ENCODE data around the gene COL9A3.

Gene COL9A3

GRCh38 chr20:62823688-62824475 lies 7.0 kb downstream of the COL9A3 start:
- no peak for DNase-seq (ENCODE audit: low spot score)

- DNase-seq (ENCODE audit: low spot score): no peak
These were observed 7.9 kb downstream of the COL9A3 start for GRCh38 chr20:62824476-62825332.

- no peak for DNase-seq (ENCODE audit: low spot score)
These were observed 8.6 kb downstream of the COL9A3 start for GRCh38 chr20:62825333-62825985.

- DNase-seq (ENCODE audit: low spot score): no peak
These were observed 9.3 kb downstream of the COL9A3 start for GRCh38 chr20:62825986-62826645.

- DNase-seq (ENCODE audit: low spot score): no peak
These were observed 9.9 kb downstream of the COL9A3 start for GRCh38 chr20:62826646-62827310.

GRCh38 chr20:62827311-62828038 lies 10.6 kb downstream of the COL9A3 start:
- DNase-seq (ENCODE audit: low spot score): no peak

- DNase-seq (ENCODE audit: low spot score): no peak
These were observed 11.2 kb downstream of the COL9A3 start for GRCh38 chr20:62828051-62828450.

- no peak for DNase-seq (ENCODE audit: low spot score)
These were observed 11.8 kb downstream of the COL9A3 start for GRCh38 chr20:62828511-62829230.

GRCh38 chr20:62829231-62830230 lies 12.7 kb downstream of the COL9A3 start:
- no peak for DNase-seq (ENCODE audit: low spot score)

GRCh38 chr20:62830251-62830650 lies 13.4 kb downstream of the COL9A3 start:
- no peak for DNase-seq (ENCODE audit: low spot score)

GRCh38 chr20:62830821-62831220 lies 14.0 kb downstream of the COL9A3 start:
- no peak for DNase-seq (ENCODE audit: low spot score)

- no peak for DNase-seq (ENCODE audit: low spot score)
These were observed 14.5 kb downstream of the COL9A3 start for GRCh38 chr20:62831361-62831788.

GRCh38 chr20:62831854-62832211 lies 15.0 kb downstream of the COL9A3 start:
- no peak for DNase-seq (ENCODE audit: low spot score)

- peak; percentile 77 for DNase-seq (ENCODE audit: low spot score)
These were observed 15.5 kb downstream of the COL9A3 start for GRCh38 chr20:62832212-62832922.

- no peak for DNase-seq (ENCODE audit: low spot score)
These were observed 16.1 kb downstream of the COL9A3 start for GRCh38 chr20:62832951-62833391.

- DNase-seq (ENCODE audit: low spot score): no peak
These were observed 18.3 kb downstream of the COL9A3 start for GRCh38 chr20:62834967-62835730.
